ENCODE data around the gene TMEM145.

Gene TMEM145

GRCh38 chr19:42357290-42357689 is 44.2 kb downstream of the TMEM145 start:
- H3K4me3 ChIP-seq (ENCODE audit: low read depth, low read length), result no peak overlapping the region

- no peak overlapping the region for H3K4me3 ChIP-seq (ENCODE audit: low read depth, low read length)
Observed at GRCh38 chr19:42360787-42361544, 47.9 kb downstream of the TMEM145 start.

DNA sequence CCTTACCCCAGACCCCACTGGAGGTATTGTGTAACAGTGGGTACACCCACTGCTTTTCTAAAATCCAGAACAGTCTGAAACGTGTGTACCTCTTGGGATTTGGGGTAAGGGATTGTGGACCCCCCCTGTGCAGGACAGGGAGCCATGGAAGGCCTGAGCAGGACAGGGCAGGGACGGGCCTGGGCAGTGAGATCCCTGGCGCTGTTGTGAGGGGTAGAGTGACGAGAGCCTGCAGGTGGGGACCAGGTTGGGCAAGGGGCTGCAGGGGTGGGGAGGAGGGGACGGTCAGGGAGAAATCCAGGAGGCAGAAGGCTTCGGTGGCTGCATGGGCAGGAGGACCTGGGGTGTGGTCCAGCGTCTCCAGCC is 48.4 kb downstream of the TMEM145 start:
- H3K4me3 ChIP-seq (ENCODE audit: low read depth, low read length), result no peak overlapping the region

DNA sequence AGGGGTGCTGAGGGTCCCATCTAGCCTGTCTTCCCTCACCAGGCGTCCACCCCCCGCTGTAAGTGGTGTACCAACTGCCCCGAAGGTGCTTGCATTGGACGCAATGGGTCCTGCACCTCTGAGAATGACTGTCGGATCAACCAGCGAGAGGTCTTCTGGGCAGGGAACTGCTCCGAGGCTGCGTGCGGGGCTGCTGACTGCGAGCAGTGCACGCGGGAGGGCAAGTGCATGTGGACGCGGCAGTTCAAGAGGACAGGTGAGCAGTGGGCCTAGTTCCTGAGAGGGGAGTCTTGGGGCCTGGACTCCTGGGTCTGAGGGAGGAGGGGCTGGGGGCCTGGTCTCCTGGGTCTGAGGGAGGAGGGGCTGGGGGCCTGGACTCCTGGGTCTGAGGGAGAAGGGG is 49.2 kb downstream of the TMEM145 start:
- no peak overlapping the region for H3K4me3 ChIP-seq (ENCODE audit: low read depth, low read length)

DNA sequence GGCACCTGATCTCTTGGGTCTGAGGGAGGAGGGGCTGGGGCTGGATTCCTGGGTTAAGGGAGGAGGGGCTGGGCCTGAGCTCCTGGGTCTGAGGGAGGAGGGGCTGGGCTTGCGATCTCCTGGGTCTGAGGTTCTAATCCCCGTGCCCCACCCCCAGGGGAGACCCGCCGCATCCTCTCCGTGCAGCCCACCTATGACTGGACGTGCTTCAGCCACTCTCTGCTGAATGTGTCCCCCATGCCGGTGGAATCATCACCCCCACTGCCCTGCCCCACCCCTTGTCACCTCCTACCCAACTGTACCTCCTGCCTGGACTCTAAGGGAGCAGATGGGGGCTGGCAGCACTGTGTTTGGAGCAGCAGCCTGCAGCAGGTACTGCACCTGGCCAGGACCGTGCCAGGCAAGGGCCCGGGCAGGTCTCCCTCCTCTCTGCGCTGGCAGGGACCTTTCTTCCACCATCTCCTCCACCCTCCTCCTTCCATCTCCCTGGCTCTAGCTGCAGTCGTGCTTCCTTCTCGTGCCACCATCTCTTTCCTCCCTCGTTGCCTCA is 49.9 kb downstream of the TMEM145 start:
- no peak overlapping the region for H3K4me3 ChIP-seq (ENCODE audit: low read depth, low read length)

GRCh38 chr19:42363614-42364346 is 50.7 kb downstream of the TMEM145 start:
- H3K4me3 ChIP-seq (ENCODE audit: low read depth, low read length), result no peak overlapping the region

DNA sequence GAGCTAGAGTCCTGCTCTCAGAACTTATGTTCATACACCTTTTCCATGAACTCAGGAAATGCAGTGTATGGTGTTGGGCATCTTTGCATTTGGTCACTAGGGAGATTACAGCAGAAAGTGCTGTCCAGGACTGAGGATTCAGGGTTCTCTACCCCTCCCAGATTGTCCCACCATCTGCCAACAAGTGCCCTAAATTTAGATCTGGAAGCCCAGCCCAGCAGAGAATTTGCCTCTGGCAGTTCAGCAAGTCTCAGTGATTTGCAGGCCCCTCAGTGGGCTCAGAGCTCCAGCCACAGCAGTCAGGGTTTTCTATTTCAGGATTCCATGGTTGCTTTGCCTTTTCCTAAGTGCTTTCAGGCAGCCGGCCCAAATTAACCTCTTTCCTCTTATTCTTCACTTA is 53.6 kb downstream of the TMEM145 start:
- H3K4me3 ChIP-seq (ENCODE audit: low read depth, low read length), result no peak overlapping the region

- no peak overlapping the region for H3K4me3 ChIP-seq (ENCODE audit: low read depth, low read length)
Observed at GRCh38 chr19:42367929-42368328, 54.8 kb downstream of the TMEM145 start.

DNA sequence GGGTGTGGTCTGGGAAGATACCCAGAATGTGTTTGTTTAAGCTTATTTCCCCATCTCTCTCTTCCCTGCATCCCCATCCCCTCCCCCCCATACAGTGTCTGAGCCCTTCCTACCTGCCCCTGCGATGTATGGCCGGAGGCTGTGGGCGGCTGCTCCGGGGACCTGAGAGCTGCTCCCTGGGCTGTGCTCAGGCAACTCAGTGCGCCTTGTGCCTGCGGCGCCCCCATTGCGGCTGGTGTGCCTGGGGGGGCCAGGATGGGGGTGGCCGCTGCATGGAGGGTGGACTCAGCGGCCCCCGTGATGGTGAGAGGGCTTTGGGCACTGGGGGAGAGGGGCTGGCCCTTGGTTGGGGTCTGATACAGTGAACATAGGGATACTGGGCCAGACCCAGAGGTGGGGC is 55.3 kb downstream of the TMEM145 start:
- no peak overlapping the region for H3K4me3 ChIP-seq (ENCODE audit: low read depth, low read length)

DNA sequence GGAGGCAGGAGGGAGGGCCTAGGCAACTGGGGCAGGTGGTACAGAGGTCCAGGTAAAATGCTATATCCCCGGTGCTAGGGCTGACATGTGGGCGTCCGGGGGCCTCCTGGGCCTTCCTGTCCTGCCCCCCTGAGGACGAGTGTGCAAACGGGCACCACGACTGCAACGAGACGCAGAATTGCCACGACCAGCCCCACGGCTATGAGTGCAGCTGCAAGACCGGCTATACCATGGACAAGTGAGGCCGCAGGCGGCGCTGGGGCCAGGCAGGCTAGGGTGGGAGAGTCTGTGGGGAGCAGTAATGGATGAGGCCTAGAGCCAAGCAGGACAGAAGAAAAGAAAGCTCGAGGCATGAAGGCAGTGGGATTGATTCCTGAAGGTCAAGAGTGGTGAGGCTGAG is 55.7 kb downstream of the TMEM145 start:
- no peak overlapping the region for H3K4me3 ChIP-seq (ENCODE audit: low read depth, low read length)

GRCh38 chr19:42369433-42370067 is 56.4 kb downstream of the TMEM145 start:
- H3K4me3 ChIP-seq (ENCODE audit: low read depth, low read length), result no peak overlapping the region

DNA sequence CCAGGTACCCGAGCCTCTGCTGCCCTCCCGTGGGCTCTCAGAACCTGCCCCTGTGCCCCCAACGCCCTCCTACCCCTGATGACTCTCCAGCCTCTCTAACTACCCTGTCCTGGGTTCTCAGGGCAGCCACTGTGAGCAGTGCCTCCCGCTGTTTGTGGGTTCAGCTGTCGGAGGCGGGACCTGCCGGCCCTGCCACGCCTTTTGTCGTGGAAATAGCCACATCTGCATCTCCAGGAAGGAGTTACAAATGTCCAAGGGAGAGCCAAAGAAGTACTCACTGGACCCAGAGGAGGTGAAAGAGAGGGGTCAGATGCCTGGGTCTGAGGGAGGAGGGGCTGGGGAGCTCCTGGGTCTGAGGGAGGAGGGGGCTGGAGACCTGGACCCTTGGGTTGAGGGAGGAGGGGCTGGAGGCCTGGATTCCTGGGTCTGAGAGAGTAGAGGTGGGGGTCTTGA is 57.0 kb downstream of the TMEM145 start:
- H3K4me3 ChIP-seq (ENCODE audit: low read depth, low read length), result no peak overlapping the region

DNA sequence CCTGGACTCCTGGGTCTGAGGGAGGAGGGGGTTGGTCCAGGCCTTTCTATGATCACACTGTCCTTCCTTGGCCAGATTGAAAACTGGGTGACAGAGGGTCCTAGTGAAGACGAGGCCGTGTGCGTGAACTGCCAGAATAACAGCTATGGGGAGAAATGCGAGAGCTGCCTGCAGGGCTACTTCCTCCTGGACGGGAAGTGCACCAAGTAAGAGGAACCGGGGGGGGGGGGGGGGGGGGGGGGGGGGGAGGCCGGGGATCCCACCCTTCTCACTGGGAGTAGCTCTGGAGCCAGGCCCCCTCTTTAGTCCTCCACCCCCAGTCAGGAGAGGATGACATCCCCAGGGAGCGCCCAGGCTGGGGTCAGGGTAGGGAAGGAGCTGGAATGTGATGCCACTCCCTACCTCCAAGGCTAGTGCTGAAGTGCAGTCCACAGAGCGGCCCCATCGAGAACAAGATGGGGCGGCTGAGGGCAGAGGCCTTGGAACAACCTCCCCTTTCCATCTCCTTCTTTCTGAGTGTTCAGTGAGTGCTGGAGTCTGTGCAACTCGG is 57.6 kb downstream of the TMEM145 start:
- no peak overlapping the region for H3K4me3 ChIP-seq (ENCODE audit: low read depth, low read length)
